Neural progenitor cell (in vitro differentiated cells): ENCODE data around the gene OSBPL8. TPM values are rescaled to one million over a fixed set of nuclear protein-coding genes. Genes with fewer than 3 reads are reported as not detected.

Source experiments
- DNase-seq: peaks from one replicate; pipeline ENCODE4 v3.0.0-alpha.2; 2016; ENCODE audit warnings: low spot score
- H2AFZ ChIP-seq: fragments of 200-600 bp; sonication (generic); replicated peaks from 2 replicates; pipeline ENCODE4 v1.6.1; 2016; ENCODE audit warnings: antibody characterized with exemption
- H3F3A ChIP-seq: fragments of 200-600 bp; sonication (generic); 2 replicates; pipeline ENCODE4 v1.6.1; 2016; ENCODE audit warnings: antibody characterized with exemption, low read depth
- H3K27ac ChIP-seq: fragments of 200-600 bp; sonication (generic); 2 replicates; pipeline ENCODE4 v1.5.1; 2016; ENCODE audit warnings: mild to moderate bottlenecking
- H3K27me3 ChIP-seq: fragments of 200-600 bp; sonication (generic); 2 replicates; pipeline ENCODE4 v1.6.1; 2016; ENCODE audit warnings: mild to moderate bottlenecking, moderate library complexity
- H3K36me3 ChIP-seq: fragments of 200-600 bp; sonication (generic); 2 replicates; pipeline ENCODE4 v1.5.1; 2016
- H3K4me1 ChIP-seq: fragments of 200-600 bp; sonication (generic); 2 replicates; pipeline ENCODE4 v1.6.1; 2016; ENCODE audit warnings: mixed run types
- H3K4me2 ChIP-seq: fragments of 200-600 bp; sonication (generic); 2 replicates; pipeline ENCODE4 v1.6.1; 2016
- H3K4me3 ChIP-seq: fragments of 200-600 bp; sonication (generic); 2 replicates; pipeline ENCODE4 v1.5.1; 2016
- H3K79me2 ChIP-seq: fragments of 200-600 bp; sonication (generic); 2 replicates; pipeline ENCODE4 v1.6.1; 2016; ENCODE audit warnings: low read depth
- H3K9ac ChIP-seq: fragments of 200-600 bp; sonication (generic); 2 replicates; pipeline ENCODE4 v1.6.1; 2016
- H3K9me3 ChIP-seq: fragments of 200-600 bp; sonication (generic); 2 replicates; pipeline ENCODE4 v1.5.1; 2016; ENCODE audit warnings: low read depth
- H4K20me1 ChIP-seq: fragments of 200-600 bp; sonication (generic); 2 replicates; pipeline ENCODE4 v1.6.1; 2016; ENCODE audit warnings: low read depth
- H3K27ac Mint-ChIP-seq: 3 replicates; pipeline ENCODE4 v1.8.0; 2021; ENCODE audit warnings: mixed read lengths
- H3K27me3 Mint-ChIP-seq: 2 replicates; pipeline ENCODE4 v1.8.0; 2022; ENCODE audit warnings: low read depth, mild to moderate bottlenecking, inconsistent platforms, moderate library complexity, mixed read lengths; ENCODE audit not compliant: insufficient read depth
- H3K36me3 Mint-ChIP-seq: 3 replicates; pipeline ENCODE4 v1.8.0; 2021; ENCODE audit warnings: mixed read lengths
- H3K4me1 Mint-ChIP-seq: 3 replicates; pipeline ENCODE4 v1.8.0; 2021; ENCODE audit warnings: mixed read lengths
- H3K4me3 Mint-ChIP-seq: 3 replicates; pipeline ENCODE4 v1.8.0; 2021; ENCODE audit warnings: mild to moderate bottlenecking, moderate library complexity, mixed read lengths
- H3K9me3 Mint-ChIP-seq: 3 replicates; pipeline ENCODE4 v1.8.0; 2020; ENCODE audit warnings: mixed read lengths
- EZH2 ChIP-seq: fragments of 200-600 bp; sonication (generic); IDR thresholded peaks from 2 replicates; pipeline ENCODE4 v1.6.1; 2017; ENCODE audit warnings: antibody characterized with exemption, mild to moderate bottlenecking, moderate library complexity
- EZH2phosphoT487 ChIP-seq: fragments of 200-600 bp; sonication (generic); IDR thresholded peaks from 2 replicates; pipeline ENCODE4 v1.6.1; 2017; ENCODE audit warnings: antibody characterized with exemption
- total RNA-seq: library from RNA; depleted of rRNA; stranded (reverse); fragments of >200 nt; gene quantifications from 2 replicates; pipeline ENCODE4 v1.2.3, GENCODE V29; 2015; ENCODE audit warnings: low replicate concordance
- TF ChIP-seq, protein P1 (sequence below): fragments of 200-600 bp; sonication (generic); IDR thresholded peaks from 2 replicates; pipeline ENCODE4 v1.5.1; 2017; ENCODE audit warnings: antibody characterized with exemption, mild to moderate bottlenecking

The OSBPL8 gene
- total RNA-seq, 1 donor from 2014 or later = 93.6 TPM

- no peak overlapping the region for H3K27ac Mint-ChIP-seq
- H4K20me1 ChIP-seq = peaks cover 9% of the 10 kb centered on the region
Measured at GRCh38 chr12:76562130-76562529, 2.6 kb upstream of the OSBPL8 start.

GRCh38 chr12:76560086-76560491 is 518 bp upstream of the OSBPL8 start:
- no peaks in the 10 kb centered on the region for H3K9me3 ChIP-seq
- peak overlapping the region; percentile 96 for H3K4me3 ChIP-seq
- H3K27ac ChIP-seq = peak overlapping the region; percentile 89
- H3K27ac Mint-ChIP-seq = peak overlapping the region; percentile 96
- no peak overlapping the region for H3K9ac ChIP-seq
- peaks cover 26% of the 10 kb centered on the region for H3F3A ChIP-seq
- no peaks in the 10 kb centered on the region for H3K27me3 ChIP-seq
- DNase-seq = no peak
- peaks cover 39% of the 10 kb centered on the region for H3K79me2 ChIP-seq
- peaks cover 31% of the 10 kb centered on the region for H3K4me1 ChIP-seq
- TF ChIP-seq EZH2 (no peak), EZH2phosphoT487 (no peak)
- TF ChIP-seq, protein P1, sequence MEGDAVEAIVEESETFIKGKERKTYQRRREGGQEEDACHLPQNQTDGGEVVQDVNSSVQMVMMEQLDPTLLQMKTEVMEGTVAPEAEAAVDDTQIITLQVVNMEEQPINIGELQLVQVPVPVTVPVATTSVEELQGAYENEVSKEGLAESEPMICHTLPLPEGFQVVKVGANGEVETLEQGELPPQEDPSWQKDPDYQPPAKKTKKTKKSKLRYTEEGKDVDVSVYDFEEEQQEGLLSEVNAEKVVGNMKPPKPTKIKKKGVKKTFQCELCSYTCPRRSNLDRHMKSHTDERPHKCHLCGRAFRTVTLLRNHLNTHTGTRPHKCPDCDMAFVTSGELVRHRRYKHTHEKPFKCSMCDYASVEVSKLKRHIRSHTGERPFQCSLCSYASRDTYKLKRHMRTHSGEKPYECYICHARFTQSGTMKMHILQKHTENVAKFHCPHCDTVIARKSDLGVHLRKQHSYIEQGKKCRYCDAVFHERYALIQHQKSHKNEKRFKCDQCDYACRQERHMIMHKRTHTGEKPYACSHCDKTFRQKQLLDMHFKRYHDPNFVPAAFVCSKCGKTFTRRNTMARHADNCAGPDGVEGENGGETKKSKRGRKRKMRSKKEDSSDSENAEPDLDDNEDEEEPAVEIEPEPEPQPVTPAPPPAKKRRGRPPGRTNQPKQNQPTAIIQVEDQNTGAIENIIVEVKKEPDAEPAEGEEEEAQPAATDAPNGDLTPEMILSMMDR = no peak
- H3K4me2 ChIP-seq = peak overlapping the region; percentile 85
- H3K4me1 Mint-ChIP-seq = peaks cover 30% of the 10 kb centered on the region
- H3K9me3 Mint-ChIP-seq = no peaks in the 10 kb centered on the region
- peak overlapping the region; percentile 98 for H3K4me3 Mint-ChIP-seq
- no peaks in the 10 kb centered on the region for H3K27me3 Mint-ChIP-seq
- H3K36me3 ChIP-seq = no peaks in the 10 kb centered on the region
- H2AFZ ChIP-seq = peak overlapping the region; percentile 60
- peaks cover 16% of the 10 kb centered on the region for H4K20me1 ChIP-seq
- peaks cover 5% of the 10 kb centered on the region for H3K36me3 Mint-ChIP-seq

More at GRCh38 chr12:76562130-76562529, 2.6 kb upstream of the OSBPL8 start:
- no peaks in the 10 kb centered on the region for H3K36me3 ChIP-seq
- H3K79me2 ChIP-seq = peaks cover 19% of the 10 kb centered on the region
- Mint-ChIP-seq H3K27me3 (no peaks in the 10 kb centered on the region), H3K4me3 (no peak overlapping the region), H3K4me1 (peaks cover 22% of the 10 kb centered on the region), H3K36me3 (no peaks in the 10 kb centered on the region), H3K9me3 (no peaks in the 10 kb centered on the region)
- no peak overlapping the region for H3K4me3 ChIP-seq
- H3K9me3 ChIP-seq = no peaks in the 10 kb centered on the region
- no peak overlapping the region for H3K4me2 ChIP-seq
- H2AFZ ChIP-seq = no peak overlapping the region
- H3K27ac ChIP-seq = no peak overlapping the region
- no peaks in the 10 kb centered on the region for H3K27me3 ChIP-seq
- H3K9ac ChIP-seq = no peak overlapping the region
- H3F3A ChIP-seq = peaks cover 26% of the 10 kb centered on the region
- peaks cover 31% of the 10 kb centered on the region for H3K4me1 ChIP-seq
- TF ChIP-seq, protein P1 = no peak
- TF ChIP-seq EZH2 (no peak), EZH2phosphoT487 (no peak)
- peak; percentile 15 for DNase-seq

DNA sequence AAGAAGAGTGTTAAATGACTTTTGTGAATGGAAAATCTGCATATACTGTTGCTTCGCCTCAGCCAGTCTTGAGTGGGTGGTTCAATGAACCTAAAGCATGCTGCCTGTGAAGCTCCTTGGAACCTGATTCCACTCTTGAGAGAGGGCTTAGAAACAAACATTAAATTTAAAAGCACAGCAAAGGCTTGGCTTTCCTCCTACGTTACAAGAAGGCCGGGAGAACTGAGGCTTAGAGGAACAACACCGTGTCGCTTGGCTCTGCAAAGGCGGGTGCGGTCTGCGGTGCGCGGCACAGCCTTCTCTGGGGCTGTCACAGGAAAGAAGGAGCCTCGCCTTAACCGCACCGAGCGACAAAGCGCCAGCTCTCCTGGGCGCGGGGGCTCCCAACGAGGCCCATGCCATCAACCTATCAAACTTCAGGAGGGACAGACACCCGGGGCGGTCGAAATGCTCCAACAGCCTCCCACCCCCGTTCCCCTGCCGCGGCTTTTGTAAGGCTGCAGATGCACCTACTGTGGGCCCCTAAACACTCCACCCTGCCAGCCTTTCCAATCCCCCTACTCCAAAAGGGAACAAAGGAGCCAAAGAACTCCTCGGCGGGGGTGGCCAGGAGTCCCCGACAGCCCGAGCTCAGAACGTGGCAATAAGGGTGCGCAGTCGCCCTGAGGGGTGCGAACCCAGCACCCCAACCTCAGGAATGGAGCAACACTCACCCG is 729 bp downstream of the OSBPL8 start:
- Histone ChIP-seq H2AFZ (peak overlapping the region; percentile 65), H3K36me3 (no peaks in the 10 kb centered on the region), H3K9ac (peak overlapping the region; percentile 80), H3K27ac (peak overlapping the region; percentile 89), H3K27me3 (no peaks in the 10 kb centered on the region), H4K20me1 (peaks cover 17% of the 10 kb centered on the region), H3K4me2 (peak overlapping the region; percentile 85), H3K9me3 (no peaks in the 10 kb centered on the region), H3K4me3 (peak overlapping the region; percentile 96), H3K79me2 (peaks cover 52% of the 10 kb centered on the region), H3K4me1 (peaks cover 31% of the 10 kb centered on the region), H3F3A (peaks cover 26% of the 10 kb centered on the region)
- TF ChIP-seq, protein P1 = no peak
- no peak for TF ChIP-seq EZH2
- no peak for TF ChIP-seq EZH2phosphoT487
- H3K9me3 Mint-ChIP-seq = no peaks in the 10 kb centered on the region
- no peaks in the 10 kb centered on the region for H3K27me3 Mint-ChIP-seq
- peak; percentile 64 for DNase-seq
- peaks cover 32% of the 10 kb centered on the region for H3K4me1 Mint-ChIP-seq
- H3K27ac Mint-ChIP-seq = peak overlapping the region; percentile 89
- peaks cover 5% of the 10 kb centered on the region for H3K36me3 Mint-ChIP-seq
- H3K4me3 Mint-ChIP-seq = peak overlapping the region; percentile 98
